Gastrocnemius medialis (tissue), 4 donors: ENCODE results near the gene NPAP1. TPM values are rescaled to one million over a fixed set of nuclear protein-coding genes. Genes with fewer than 3 reads are reported as not detected.
"Not testable (repeated sequence)": the region's sequence is repeated elsewhere in the genome, so short reads cannot be mapped to it uniquely, and the experiment has no call there.

ENCODE experiments used
- ATAC-seq, 2 donors: fragments of 150-250 bp; one replicate each; pipeline ENCODE4 v1.9.1; 2016
- DNase-seq, 2 donors: peaks; one replicate each; pipeline ENCODE4 v3.0.0-alpha.2; 2019
- H3K27ac ChIP-seq, 4 donors: fragments of 200-600 bp; sonication (generic); 1 replicate in 1 of 4; 2 replicates in 3 of 4; pipeline ENCODE4 v1.5.1; 2016 to 2018; ENCODE audit warnings: mild to moderate bottlenecking in 2 of 4, moderate library complexity in 1 of 4
- H3K27me3 ChIP-seq, 3 donors: fragments of 200-600 bp; sonication (generic) in 2 of 3; 1 replicate in 1 of 3; 2 replicates in 2 of 3; pipeline versions ENCODE4 v1.5.1 to v1.6.0; 2016 to 2019; ENCODE audit warnings: mild to moderate bottlenecking in 1 of 3, moderate library complexity in 1 of 3
- H3K36me3 ChIP-seq, 2 donors: fragments of 200-600 bp; sonication (generic) in 1 of 2; one replicate each; pipeline ENCODE4 v1.5.1; 2017 to 2018
- H3K4me1 ChIP-seq, 2 donors: fragments of 200-600 bp; sonication (generic) in 1 of 2; one replicate each; pipeline ENCODE4 v1.5.1; 2016 to 2017; ENCODE audit warnings: mild to moderate bottlenecking in 2 of 2
- H3K4me3 ChIP-seq, 4 donors: fragments of 200-600 bp; sonication (generic) in 3 of 4; 1 replicate in 1 of 4; 2 replicates in 3 of 4; pipeline ENCODE4 v1.5.1; 2016 to 2019; ENCODE audit warnings: mild to moderate bottlenecking in 2 of 4
- H3K9me3 ChIP-seq, 3 donors: fragments of 200-600 bp; sonication (generic) in 2 of 3; 1 replicate in 1 of 3; 2 replicates in 2 of 3; pipeline ENCODE4 v1.5.1; 2016 to 2019
- POLR2A ChIP-seq, 2 donors: fragments of 450-650 bp; IDR thresholded peaks; one replicate each; pipeline ENCODE4 v1.6.1; 2017; ENCODE audit warnings: antibody characterized with exemption in 2 of 2, mild to moderate bottlenecking in 2 of 2, moderate library complexity in 2 of 2
- in situ Hi-C, 4 donors: fragments of 200-750 bp; cut with MboI; loops; one replicate each; pipeline versions ENCODE4 v1.15.0 to v1.8.0; 2017; ENCODE audit warnings: low sequenced_read_pairs in 4 of 4
- intact Hi-C: fragments of 100-400 bp; cut with DNase I; formaldehyde crosslinking; loops from one replicate; pipeline ENCODE4 v1.15.1; 2023; ENCODE audit warnings: low total_unique reads
- total RNA-seq, 4 donors: library from RNA; depleted of rRNA; stranded (reverse); fragments of >200 nt; gene quantifications; one replicate each; pipeline versions ENCODE4 v1.1.0 to v1.2.3, GENCODE V29; 2016
- TF ChIP-seq, protein P1 (sequence below), 5 experiments: fragments of 450-650 bp in 3 of 5; fragments of 200-600 bp in 2 of 5; sonication (generic) in 2 of 5; IDR thresholded peaks in 4 of 5; conservative IDR thresholded peaks in 1 of 5; 1 replicate in 4 of 5; 2 replicates in 1 of 5; pipeline ENCODE4 v1.5.1; 2016 to 2019; ENCODE audit warnings: antibody characterized with exemption in 5 of 5, mild to moderate bottlenecking in 3 of 5, moderate library complexity in 3 of 5

NPAP1 gene
- total RNA-seq, 4 donors from 2014 or later = not detected

DNA sequence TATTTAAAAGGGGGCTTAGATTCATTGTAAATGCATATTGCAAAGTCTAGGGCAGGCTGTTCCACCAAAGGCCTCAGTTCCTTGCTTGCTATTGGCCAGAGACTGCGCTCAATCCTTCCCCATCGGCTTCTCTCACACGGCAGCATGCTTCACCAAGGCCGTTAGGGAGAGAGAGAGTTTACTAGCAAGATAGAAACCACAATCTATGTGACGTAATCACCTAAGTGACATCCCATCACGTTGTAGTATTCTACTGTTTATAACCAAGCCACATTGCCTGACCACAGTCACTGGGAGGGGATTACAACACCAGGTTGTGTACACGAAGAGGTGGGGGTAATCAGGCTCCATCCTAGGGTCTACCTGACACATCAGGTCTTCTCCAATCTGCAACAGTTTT, 16.0 kb upstream of the NPAP1 start:
- H3K4me3 ChIP-seq = no peak overlapping the region
- TF ChIP-seq, protein P1, sequence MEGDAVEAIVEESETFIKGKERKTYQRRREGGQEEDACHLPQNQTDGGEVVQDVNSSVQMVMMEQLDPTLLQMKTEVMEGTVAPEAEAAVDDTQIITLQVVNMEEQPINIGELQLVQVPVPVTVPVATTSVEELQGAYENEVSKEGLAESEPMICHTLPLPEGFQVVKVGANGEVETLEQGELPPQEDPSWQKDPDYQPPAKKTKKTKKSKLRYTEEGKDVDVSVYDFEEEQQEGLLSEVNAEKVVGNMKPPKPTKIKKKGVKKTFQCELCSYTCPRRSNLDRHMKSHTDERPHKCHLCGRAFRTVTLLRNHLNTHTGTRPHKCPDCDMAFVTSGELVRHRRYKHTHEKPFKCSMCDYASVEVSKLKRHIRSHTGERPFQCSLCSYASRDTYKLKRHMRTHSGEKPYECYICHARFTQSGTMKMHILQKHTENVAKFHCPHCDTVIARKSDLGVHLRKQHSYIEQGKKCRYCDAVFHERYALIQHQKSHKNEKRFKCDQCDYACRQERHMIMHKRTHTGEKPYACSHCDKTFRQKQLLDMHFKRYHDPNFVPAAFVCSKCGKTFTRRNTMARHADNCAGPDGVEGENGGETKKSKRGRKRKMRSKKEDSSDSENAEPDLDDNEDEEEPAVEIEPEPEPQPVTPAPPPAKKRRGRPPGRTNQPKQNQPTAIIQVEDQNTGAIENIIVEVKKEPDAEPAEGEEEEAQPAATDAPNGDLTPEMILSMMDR (IDR thresholded peaks at IDR 0.05 in 4 of 5, conservative IDR thresholded peaks at IDR 0.05 in 1 of 5) = no peak
- no peak for TF ChIP-seq POLR2A (IDR thresholded peaks at IDR 0.05)
- H3K27me3 ChIP-seq = no peaks in the 10 kb centered on the region
- ATAC-seq (no peak), DNase-seq (no peak)
- H3K4me1 ChIP-seq = no peaks in the 10 kb centered on the region
- no peaks in the 10 kb centered on the region for H3K9me3 ChIP-seq
- in situ Hi-C loops = no loop called here
- intact Hi-C loops = no loop called here
- no peaks in the 10 kb centered on the region for H3K36me3 ChIP-seq
- H3K27ac ChIP-seq = no peak overlapping the region

DNA sequence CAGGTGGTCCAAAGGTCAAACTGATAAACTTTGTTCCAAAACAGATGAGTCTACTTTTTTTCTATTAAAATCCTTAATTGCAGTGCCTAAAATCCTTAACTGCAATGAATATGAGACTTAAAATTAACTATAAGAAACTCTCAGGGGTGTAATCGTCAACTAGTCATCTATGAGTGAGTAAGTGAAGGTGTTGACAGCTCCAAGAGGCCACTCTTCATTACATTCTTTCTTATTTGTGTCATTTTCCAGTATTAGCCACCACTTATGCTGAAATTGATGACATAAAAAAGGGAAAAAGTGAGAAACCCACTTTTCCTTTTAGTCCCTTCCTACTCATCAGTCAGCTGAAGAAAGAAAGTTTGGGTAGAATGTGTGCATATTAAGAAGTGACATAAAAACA, 12.6 kb upstream of the NPAP1 start:
- Histone ChIP-seq H3K4me1 (no peaks in the 10 kb centered on the region), H3K27ac (no peak overlapping the region), H3K9me3 (no peaks in the 10 kb centered on the region), H3K27me3 (no peaks in the 10 kb centered on the region), H3K4me3 (no peak overlapping the region), H3K36me3 (no peaks in the 10 kb centered on the region)
- DNase-seq (no peak), ATAC-seq (no peak)
- in situ Hi-C loops (no loop called here), intact Hi-C loops (no loop called here)
- TF ChIP-seq, protein P1 (IDR thresholded peaks at IDR 0.05 in 4 of 5, conservative IDR thresholded peaks at IDR 0.05 in 1 of 5) = no peak
- no peak for TF ChIP-seq POLR2A (IDR thresholded peaks at IDR 0.05)

DNA sequence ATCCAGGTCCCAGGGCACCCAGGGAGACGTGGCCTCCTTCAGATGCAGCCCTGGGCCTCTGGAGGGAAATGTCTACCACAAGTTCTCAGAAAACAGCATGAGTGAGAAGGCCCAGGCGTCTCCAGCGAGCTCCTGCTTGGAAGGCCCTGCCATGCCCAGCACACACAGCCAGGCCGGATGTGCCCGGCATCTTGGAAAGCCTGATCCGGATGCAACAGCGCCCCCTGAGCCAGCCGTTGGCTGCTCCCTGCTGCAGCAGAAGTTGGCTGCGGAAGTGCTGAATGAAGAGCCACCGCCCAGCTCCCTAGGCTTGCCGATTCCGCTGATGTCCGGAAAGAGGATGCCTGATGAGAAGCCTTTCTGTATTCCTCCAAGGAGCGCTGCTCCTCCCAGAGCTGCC, 856 bp downstream of the NPAP1 start:
- DNase-seq = no peak
- ATAC-seq = no peak
- H3K4me1 ChIP-seq = no peaks in the 10 kb centered on the region
- TF ChIP-seq POLR2A (IDR thresholded peaks at IDR 0.05) = no peak
- TF ChIP-seq, protein P1 (IDR thresholded peaks at IDR 0.05 in 4 of 5, conservative IDR thresholded peaks at IDR 0.05 in 1 of 5) = no peak
- no peaks in the 10 kb centered on the region for H3K9me3 ChIP-seq
- no peaks in the 10 kb centered on the region for H3K36me3 ChIP-seq
- no peak overlapping the region for H3K4me3 ChIP-seq
- no peaks in the 10 kb centered on the region for H3K27me3 ChIP-seq
- no peak overlapping the region for H3K27ac ChIP-seq
- in situ Hi-C loops = no loop called here
- intact Hi-C loops = no loop called here

DNA sequence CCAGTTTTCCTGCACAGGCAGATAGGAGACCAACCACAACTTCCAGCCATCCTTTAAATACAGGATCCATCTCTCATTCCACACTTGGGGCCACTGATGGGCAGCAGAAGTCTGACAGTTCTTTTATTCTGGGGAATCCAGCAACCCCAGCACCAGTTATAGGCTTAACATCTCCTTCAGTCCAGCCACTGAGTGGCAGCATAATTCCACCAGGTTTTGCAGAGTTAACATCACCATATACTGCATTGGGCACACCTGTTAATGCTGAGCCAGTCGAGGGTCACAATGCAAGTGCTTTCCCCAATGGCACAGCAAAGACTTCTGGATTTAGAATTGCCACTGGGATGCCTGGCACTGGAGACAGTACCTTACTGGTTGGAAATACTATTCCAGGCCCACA, 2.9 kb downstream of the NPAP1 start:
- intact Hi-C loops = no loop called here

DNA sequence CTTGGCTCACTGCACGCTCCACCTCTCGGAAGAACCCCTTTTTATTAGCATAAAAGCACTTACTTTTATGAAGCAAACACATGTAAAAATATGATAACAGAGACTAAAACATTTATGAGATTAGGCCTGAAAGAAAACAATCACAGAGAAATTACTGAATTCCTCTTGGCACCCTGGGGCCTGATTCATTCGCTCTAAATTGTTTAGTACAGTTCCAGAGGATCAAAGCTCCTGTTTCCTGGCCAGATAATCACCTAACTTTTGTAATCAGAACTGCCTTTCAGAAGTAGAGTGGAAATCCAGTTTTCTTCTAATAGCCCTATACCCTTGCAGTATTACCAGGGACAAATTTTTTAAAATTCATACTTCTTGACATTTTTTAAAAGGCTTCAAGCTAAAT, 6.4 kb downstream of the NPAP1 start:
- ATAC-seq = no peak
- no peaks in the 10 kb centered on the region for H3K9me3 ChIP-seq
- intact Hi-C loops = no loop called here
- H3K4me1 ChIP-seq = no peaks in the 10 kb centered on the region
- no peak for TF ChIP-seq POLR2A (IDR thresholded peaks at IDR 0.05)
- TF ChIP-seq, protein P1 (IDR thresholded peaks at IDR 0.05 in 4 of 5, conservative IDR thresholded peaks at IDR 0.05 in 1 of 5) = no peak
- DNase-seq = no peak
- in situ Hi-C loops = no loop called here
- no peak overlapping the region for H3K27ac ChIP-seq
- H3K36me3 ChIP-seq = no peaks in the 10 kb centered on the region
- H3K4me3 ChIP-seq = no peak overlapping the region
- H3K27me3 ChIP-seq = no peaks in the 10 kb centered on the region

More for the DNA sequence above, 2.9 kb downstream of the NPAP1 start:
- H3K27ac ChIP-seq = no peak overlapping the region
- H3K27me3 ChIP-seq = no peaks in the 10 kb centered on the region
- no peaks in the 10 kb centered on the region for H3K9me3 ChIP-seq
- DNase-seq (no peak), ATAC-seq (no peak)
- no peak overlapping the region for H3K4me3 ChIP-seq
- H3K4me1 ChIP-seq = no peaks in the 10 kb centered on the region
- in situ Hi-C loops = no loop called here
- TF ChIP-seq, protein P1 (IDR thresholded peaks at IDR 0.05 in 4 of 5, conservative IDR thresholded peaks at IDR 0.05 in 1 of 5) = no peak
- TF ChIP-seq POLR2A (IDR thresholded peaks at IDR 0.05) = no peak
- no peaks in the 10 kb centered on the region for H3K36me3 ChIP-seq

DNA sequence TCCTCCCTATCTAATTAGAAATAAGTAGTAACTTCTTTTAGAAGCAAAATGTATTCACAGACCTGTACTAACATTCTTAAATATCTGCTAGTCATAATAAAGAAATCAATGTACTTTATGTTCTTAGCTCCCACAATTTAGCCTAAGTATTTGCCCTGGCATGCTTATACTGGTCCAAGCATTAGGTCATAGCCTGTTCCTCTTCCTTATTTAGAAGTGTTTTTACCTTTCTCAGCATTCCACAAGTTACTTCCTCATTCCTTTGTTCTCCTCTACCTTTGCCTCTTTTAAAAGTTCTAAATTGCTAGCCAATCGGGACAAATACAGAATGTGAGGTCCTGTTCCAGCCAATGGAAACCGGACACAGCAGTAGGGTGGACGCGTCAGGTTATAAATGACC, 7.3 kb downstream of the NPAP1 start:
- H3K9me3 ChIP-seq, H3K27me3 ChIP-seq, H3K4me1 ChIP-seq, ATAC-seq, H3K36me3 ChIP-seq, DNase-seq, in situ Hi-C loops, H3K27ac ChIP-seq, intact Hi-C loops, H3K4me3 ChIP-seq: not testable (repeated sequence)
